ENCODE data around the gene KRTAP5-2.

The KRTAP5-2 gene

DNA sequence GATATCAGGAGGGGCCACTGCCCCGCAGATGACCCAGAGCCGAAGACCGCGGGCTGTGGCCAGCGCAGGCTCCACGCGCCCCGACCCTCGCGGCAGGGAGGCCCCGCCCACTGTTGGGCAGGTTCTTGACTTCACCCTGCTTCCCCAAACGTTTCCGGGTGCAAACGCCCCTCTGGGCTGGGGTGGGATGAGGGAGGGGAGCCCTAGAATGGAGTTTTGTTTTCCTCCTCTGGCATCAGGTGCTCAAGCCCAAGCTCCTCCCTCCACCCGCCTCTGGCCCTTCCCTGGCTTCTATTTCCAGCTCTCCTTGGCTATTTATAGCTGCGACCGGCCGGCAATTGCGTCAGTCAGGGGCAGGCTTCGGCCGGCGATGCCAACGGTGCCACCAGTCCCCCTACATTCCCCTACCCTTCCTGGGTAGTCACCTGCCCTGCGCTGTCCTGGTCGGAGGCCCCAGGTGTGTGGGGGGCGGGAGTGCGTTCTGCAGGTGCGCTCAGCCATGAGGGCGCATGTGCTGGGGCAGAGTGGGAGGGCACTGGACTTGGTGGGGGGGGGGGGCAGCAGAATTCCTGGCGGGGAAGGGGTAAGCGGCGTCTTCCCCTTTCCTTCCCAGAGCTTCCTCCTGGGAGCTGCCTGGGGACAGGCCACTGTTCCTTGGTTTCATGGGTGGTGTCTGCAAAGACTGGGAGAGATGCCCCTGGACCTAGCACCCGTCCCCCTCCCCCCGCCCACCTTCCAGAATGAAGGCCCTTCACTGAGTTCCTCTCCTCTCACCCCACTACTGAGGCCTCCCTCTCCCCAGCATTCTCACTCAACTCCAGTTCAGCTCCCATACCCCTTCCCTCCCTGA, 49.6 kb downstream of the KRTAP5-2 start:
- FAIRE-seq (no peak), DNase-seq (ENCODE audit: insufficient read length, low spot score) (no peak)
- TF ChIP-seq POLR2A (IDR thresholded peaks at IDR 0.05; ENCODE audit: low read depth, low read length) (no peak), PAX5 (IDR thresholded peaks at IDR 0.05; ENCODE audit: insufficient read depth, low read length, severe bottlenecking) (no peak), TAF1 (IDR thresholded peaks at IDR 0.05; ENCODE audit: low read depth, low read length) (no peak), POU2F2 (IDR thresholded peaks at IDR 0.05; ENCODE audit: low read depth, low read length) (no peak), POLR2AphosphoS5 (IDR thresholded peaks at IDR 0.05; ENCODE audit: low read depth, low read length) (no peak), SPI1 (IDR thresholded peaks at IDR 0.05; ENCODE audit: low read depth, low read length) (no peak)

DNA sequence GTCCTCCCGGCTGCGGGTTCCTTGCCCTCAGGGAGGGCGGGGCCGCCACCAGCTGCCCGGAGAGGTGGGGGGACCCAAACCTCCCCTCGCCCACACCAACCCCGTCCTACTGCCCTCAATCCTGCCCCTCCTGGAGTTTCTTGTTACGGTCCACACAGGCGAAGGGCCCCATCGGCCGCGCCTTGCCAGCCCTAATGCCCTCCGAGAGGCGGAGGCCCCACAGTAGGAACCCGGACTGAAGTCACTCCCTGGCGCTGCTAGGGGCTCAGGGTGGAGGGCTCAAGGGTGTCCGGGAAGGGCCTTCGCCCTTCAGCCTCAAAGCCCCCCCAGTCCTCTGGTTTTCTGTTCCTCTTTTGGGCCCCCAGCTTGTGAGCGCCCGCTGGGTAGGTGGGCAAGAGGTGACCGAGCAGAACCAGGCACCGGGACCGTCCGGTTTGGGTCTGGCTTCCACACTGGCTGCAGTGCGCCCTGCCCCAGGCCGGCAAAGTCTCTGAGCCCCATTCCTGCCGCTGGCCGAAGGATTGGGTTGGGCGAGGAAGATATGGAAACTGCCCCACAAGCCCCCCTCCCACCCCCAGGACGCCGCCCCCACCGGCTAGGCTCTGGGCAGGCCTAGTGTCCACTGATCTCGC, 50.5 kb downstream of the KRTAP5-2 start:
- no peak for TF ChIP-seq POU2F2 (IDR thresholded peaks at IDR 0.05; ENCODE audit: low read depth, low read length)
- TF ChIP-seq PAX5 (IDR thresholded peaks at IDR 0.05; ENCODE audit: insufficient read depth, low read length, severe bottlenecking) = no peak
- TF ChIP-seq POLR2A (IDR thresholded peaks at IDR 0.05; ENCODE audit: low read depth, low read length) = no peak
- no peak for TF ChIP-seq SPI1 (IDR thresholded peaks at IDR 0.05; ENCODE audit: low read depth, low read length)
- TF ChIP-seq TAF1 (IDR thresholded peaks at IDR 0.05; ENCODE audit: low read depth, low read length) = no peak
- no peak for TF ChIP-seq POLR2AphosphoS5 (IDR thresholded peaks at IDR 0.05; ENCODE audit: low read depth, low read length)
- FAIRE-seq = no peak
- DNase-seq (ENCODE audit: insufficient read length, low spot score) = no peak
